GM18508 (cell line): Measurements from ENCODE around the gene EZR.
"Not testable (repeated sequence)": the region's sequence is repeated elsewhere in the genome, so short reads cannot be mapped to it uniquely, and the experiment has no call there.

Experiments used
- ATAC-seq: cut with Tn5 transposase; IDR thresholded peaks from one replicate; pipeline ENCODE4 v1.9.1; 2021; ENCODE audit warnings: moderate number of reproducible peaks; ENCODE audit not compliant: insufficient read depth, unreplicated experiment

The EZR gene

GRCh38 chr6:158843751-158844683 is 24.8 kb upstream of the EZR start:
- no peak for ATAC-seq

GRCh38 chr6:158841358-158841757 is 22.2 kb upstream of the EZR start:
- no peak for ATAC-seq

DNA sequence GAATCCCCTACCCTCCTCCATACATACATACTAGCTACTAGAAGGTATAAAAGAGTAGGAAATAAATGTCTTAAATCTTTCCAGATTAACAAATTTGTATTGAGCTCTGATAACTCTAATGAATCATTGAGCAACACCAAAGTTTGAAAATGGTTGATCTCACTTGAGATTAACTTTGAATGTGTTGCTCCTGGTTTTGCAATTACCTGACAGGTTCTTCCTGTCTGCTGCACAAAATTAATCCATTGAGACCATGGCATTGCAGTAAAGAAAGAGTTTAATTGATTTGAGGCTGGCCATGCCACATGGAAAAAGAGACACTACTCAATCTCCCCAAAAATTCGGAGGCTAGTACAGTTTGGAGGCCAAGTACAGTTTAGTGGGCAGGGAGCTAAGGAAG is 21.3 kb upstream of the EZR start:
- no peak for ATAC-seq

DNA sequence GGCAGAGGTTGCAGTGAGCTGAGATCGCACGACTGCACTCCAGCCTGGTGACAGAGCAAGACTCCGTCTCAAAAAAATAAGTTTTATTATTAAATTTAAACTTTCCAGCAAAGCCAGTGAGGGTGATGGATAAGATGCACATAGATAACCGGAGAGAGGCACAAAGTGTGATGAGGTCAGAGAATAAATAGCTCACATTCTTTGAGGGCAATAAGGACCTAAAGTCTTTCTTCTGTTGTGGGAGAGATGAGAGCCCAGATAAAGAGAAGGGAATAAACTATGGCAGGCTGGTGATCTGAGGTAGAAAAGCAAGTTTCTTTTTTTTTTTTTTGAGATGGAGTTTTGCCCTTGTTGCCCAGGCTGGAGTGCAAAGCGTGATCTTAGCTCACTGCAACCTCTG is 20.6 kb upstream of the EZR start:
- ATAC-seq, result no peak

GRCh38 chr6:158838790-158839189 is 19.6 kb upstream of the EZR start:
- not testable (repeated sequence) for ATAC-seq

DNA sequence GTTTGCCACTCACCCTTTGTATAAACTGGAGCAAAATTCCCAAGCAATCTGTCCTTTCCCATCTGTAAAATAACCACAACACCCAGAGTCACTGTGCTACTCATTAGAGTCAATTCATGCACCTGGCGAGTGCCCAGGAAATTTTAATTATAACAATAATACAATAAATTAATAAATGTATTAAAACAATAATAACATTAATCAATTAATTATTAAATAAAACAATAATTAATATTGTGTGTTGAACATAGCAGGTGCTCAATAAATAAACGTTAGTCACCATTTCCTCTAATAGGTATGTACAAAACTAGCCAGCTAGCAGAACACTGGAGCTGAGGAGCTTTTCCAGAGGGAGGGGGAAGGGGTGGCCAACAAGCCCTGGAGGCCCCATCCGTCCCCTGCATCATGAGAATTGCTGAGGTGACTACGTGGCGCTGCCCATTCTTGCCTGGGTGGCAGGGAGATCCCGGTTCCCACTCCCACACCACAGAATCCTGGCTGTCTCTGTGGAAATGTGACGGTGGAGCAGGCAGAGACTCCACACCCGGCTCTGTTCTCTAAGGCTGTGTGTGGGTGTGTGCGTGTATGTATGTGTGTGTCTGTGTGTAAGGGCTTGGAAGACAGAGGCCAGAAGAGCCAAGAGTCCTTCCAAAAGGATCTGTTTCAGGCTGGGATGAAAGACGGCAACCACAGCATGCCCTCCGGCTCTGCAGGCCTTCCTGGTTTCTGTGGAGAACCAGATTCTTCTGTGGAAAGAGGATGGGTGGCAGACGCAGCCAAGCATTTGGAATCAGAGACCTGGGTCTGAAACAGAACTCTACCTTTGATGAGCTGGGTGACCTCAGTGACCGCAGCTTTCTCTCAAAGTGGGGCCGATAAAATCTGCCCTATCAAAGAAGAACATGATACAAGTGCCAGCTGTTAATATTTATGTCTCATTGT is 18.8 kb upstream of the EZR start:
- ATAC-seq, result no peak

DNA sequence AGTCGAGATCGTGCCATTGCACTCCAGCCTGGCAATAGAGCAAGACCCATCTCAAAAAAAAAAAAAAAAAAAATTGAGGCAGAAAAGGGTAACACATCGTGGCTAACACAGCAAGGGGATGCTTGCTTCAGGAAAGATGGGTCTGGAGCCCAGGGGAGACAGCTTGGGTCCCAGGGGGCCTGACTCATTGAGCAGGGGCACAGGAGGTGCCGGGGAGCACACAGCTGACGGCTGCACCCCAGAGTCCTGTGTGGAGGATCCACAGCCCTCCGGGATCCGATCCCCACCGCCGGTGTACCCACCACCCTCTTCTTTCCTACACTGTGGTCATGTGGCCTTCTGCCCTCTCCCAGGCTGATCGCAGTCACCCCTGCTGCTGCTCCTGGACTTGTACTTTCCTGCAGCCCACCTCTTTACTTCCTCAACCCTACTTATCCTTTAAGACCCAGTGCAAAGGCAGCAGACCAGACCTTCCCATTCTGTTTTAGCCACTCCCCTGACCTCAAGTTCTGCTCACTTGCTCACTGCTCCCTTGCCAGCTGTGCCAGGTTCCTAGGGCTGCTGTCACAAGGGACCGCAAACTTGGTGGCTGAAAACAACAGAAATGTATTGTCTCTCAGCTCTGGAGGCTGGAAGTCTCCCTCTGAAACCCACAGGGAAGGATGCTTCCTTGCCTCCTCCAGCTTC is 17.6 kb upstream of the EZR start:
- no peak for ATAC-seq

DNA sequence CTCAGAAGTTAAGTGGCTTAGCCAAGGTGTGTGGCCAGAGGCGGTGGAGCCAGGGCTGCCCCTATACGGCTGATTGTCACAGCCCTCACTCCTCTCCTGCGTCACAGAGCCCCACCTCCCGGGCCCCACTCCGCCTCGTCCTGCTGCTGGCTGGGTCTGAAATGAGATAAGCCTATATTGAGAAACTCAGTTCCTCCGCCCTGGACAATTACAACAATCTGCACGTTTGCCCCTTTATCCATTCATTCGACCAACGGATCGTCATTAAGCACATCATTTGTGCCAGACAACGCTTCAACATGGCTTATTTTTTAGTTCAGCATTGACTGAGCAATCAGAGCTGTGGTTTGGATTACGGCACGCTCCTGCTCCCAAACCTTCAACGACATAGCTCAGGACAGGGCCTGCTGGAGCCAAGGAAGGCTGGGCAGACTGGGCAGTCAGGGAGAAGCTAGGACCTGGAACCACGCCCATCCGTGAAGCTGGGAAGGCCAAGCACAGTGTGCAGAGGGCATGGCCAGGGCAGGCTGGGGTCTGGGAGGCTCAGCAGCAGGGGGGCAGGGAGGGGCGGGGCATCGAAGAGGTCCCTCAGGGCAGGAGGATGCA is 16.6 kb upstream of the EZR start:
- no peak for ATAC-seq

GRCh38 chr6:158834675-158835385 is 15.7 kb upstream of the EZR start:
- ATAC-seq, result no peak

- not testable (repeated sequence) for ATAC-seq
These were observed 13.6 kb upstream of the EZR start for GRCh38 chr6:158832807-158833206.

DNA sequence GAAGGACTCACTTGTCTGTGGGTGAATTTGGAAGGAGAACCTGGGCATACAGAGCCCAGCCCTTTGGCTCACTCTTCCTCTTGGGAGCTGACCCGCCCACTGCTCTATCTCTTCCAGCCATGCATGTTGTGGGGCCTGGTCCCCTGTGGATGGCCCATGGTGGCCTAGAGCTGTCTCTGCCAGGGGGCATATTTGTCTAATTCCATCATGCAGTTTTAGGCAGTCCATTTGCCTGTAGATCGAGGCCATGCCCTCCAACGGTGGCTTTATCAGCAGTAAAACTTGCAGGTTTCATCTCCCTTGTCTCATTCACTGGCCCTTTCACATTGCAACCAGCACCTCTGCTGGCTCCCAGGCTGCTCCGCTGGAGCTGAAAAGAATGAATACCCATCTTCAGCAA is 12.9 kb upstream of the EZR start:
- ATAC-seq, result no peak

GRCh38 chr6:158831571-158831970 is 12.4 kb upstream of the EZR start:
- no peak for ATAC-seq

DNA sequence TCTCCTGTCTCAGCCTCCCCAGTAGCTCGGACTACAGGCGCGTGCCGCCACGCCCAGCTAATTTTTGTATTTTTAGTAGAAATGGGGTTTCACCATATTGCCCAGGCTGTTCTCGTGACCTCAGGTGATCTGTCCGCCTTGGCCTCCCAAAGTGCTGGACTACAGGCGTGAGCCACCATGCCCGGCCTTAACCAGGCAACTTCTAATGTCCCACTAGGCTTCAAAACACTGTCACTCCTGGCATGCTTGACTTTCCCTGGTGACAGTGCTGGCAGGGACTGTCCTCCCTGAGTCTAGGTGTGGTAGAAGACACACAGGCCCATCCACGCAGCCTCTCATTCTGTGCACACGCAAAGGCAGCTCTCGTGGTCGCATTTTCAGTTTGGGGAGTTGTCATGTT is 11.6 kb upstream of the EZR start:
- ATAC-seq, result no peak

GRCh38 chr6:158828807-158829206 is 9.6 kb upstream of the EZR start:
- ATAC-seq, result no peak

GRCh38 chr6:158826819-158827501 is 7.8 kb upstream of the EZR start:
- ATAC-seq, result no peak

GRCh38 chr6:158825951-158826306 is 6.8 kb upstream of the EZR start:
- ATAC-seq, result no peak

- ATAC-seq, result no peak
These were observed 6.1 kb upstream of the EZR start for GRCh38 chr6:158825038-158825950.

DNA sequence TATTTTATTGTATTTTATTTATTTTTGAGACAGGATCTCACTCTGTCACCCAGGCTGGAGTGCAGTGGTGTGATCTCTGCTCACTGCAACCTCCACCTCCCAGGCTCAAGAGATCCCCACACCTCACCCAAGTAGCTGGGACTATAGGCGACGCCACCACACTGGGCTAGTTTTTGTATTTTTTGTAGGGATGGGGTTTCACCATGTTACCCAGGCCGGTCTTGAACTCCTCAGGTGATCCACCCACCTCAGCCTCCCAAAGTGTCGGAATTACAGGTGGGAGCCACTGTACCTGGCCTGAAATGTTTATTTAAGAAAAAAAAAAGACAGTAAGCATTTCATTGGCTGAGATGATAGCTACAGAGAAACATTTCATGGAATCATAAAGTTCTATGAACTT is 4.4 kb upstream of the EZR start:
- ATAC-seq, result not testable (repeated sequence)
